HG03558 (cell line): ENCODE measurements around the gene SHROOM3.

Experiments
- ATAC-seq: cut with Tn5 transposase; IDR thresholded peaks from one replicate; pipeline ENCODE4 v1.9.1; 2021; ENCODE audit warnings: moderate number of reproducible peaks; ENCODE audit not compliant: unreplicated experiment; ENCODE audit errors: extremely low read depth

The SHROOM3 gene

DNA sequence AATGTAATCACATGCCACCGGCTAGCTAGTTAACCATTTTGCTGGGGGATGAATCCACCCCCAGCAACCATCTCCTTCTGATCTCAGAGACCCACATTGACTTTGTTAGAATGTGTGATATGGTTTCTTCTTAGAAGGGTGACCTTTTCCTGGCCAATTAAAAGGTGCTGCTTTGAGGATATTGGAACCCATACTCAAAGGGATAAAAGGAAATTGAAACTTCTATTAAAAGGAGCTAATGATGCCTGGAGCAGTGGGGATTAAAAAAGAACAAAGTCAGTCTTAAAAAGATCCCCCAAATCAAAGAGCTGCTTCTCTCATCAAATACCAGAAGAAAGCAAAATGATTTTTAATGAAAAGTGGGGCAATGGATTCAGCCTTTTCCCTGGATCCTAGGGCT lies 214.1 kb downstream of the SHROOM3 start:
- no peak for ATAC-seq

DNA sequence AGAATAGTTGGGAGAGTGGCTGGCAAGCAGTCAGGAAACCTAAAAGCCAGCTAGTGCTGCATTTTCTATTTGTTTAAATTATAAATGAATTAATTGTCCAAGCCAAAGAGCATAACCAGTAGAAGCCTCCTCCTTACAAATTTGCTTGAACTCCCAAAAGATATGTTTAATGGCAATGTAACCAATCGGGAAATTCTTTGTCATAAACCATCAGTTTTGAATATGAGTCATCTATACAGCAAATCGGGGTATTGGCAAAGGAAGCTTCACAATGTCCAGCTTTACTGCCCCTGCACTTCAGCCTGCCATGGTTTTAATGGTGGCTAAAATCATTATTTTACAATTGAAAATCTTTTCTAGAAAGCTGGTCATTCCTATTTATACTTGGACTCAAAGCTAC lies 216.6 kb downstream of the SHROOM3 start:
- ATAC-seq: no peak

DNA sequence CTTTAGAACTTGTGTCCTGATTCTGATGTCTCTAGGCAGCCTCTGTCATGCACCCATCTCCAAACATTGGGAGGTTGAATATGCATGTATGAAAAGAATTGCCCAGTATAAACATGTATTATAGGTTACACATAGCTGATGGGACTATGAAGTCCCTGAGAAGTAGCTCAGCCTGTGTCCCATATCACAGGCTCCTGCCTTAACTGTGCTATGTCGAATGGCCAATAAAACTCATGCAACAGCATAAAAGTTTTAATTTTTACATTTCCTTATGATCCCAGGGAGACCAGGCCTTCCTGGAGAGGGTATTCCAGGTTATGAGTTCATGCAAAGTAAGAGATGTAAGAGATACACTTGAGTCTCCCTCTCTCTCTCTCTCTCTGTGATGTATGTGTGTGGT lies 217.4 kb downstream of the SHROOM3 start:
- ATAC-seq: no peak

DNA sequence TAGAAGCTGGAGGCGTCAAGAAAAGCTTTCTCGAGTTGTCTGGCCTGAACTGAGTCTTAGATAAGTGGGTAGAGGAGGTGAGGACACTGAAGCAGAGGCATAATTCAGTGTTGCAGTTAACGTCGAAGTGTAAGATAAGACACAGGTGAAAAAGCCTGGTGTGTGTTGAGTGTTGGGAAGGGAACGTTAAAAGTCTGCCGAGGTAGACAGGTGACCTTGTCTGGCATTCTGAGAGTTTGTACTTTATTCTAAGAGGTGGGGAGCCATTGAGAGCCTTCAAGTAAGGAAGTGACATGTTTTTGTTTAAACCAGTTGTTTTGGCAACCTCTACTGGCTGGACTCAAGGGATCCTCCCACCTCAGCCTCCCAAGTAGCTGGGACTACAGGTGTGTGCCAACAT lies 219.1 kb downstream of the SHROOM3 start:
- no peak for ATAC-seq

DNA sequence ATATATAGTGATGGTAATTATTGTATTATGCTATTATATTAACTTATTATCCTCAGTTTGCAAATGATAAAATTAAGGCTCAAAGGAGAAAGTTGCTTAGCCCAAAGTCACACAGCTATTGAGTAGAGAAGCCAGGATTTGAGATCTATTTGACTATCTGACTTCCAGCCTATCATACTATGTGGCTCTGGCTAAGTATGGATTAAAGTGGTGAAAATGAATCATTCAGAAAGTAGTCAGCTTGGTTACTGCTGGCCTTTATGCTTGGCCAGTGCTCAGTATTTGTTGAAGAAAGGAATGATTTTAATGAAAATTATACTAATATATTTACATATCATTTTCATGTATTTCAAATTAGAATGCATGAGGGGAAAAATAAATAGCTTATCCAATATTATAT lies 219.8 kb downstream of the SHROOM3 start:
- ATAC-seq: no peak

DNA sequence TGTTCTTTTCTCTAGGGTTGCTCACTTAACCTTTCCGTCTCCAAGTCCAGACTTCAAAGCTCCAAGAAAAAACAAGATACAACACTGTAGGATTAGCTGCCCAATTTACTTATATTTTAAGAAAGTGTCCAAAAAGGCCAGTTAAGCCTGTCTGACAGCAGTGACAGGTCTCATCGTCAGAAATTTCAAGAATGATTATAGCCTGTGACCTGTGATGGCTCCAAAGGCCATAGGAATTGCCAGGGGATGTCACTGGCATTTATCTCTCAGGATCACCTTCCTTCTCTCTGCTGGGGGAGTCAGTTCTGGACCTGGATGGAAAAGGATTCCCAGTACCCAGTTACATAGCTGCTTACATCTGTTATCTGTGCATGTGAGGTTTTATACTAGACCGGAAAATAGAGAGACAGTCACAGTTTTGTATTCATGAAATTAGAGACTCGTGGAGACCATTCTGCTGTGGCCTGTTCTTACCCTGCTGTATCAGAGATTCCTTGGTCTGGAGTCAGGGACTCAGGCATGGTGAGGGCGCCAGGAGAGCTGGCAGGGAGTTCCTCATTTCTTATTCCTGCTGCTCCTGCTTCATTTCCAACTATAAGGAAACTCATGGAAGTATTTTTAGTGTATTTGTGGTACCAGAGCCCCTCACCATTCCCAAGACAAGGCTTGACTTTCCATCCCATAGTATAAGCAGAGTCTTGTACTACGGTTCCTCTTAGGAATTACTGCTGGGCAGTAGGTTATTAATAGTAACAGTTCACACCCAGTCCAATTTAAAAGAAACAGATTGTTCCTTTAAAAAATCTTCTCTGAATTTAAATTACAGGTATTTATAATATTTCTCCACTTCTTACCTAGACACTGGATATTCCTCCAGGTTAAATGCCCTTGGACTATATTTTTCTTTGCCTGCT lies 220.8 kb downstream of the SHROOM3 start:
- ATAC-seq: no peak

DNA sequence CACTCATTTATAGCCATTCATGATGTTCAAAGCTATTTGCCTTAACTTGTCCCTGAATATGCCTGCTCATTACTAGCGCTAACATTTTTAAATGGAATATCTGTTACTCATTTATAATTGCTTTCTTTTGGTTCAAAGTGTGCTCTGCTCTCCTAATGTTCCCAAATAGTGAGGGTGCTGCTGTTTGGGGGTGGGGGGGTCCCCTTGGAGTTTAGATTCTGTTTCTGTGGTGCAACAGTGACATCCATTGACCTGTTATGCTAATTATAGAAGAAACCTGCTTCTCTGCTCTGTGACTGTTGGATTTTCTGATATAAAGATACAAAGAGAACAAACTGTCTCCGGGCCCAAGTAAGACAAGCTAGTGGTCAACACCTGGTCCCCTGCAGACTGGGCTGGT lies 222.4 kb downstream of the SHROOM3 start:
- no peak for ATAC-seq

DNA sequence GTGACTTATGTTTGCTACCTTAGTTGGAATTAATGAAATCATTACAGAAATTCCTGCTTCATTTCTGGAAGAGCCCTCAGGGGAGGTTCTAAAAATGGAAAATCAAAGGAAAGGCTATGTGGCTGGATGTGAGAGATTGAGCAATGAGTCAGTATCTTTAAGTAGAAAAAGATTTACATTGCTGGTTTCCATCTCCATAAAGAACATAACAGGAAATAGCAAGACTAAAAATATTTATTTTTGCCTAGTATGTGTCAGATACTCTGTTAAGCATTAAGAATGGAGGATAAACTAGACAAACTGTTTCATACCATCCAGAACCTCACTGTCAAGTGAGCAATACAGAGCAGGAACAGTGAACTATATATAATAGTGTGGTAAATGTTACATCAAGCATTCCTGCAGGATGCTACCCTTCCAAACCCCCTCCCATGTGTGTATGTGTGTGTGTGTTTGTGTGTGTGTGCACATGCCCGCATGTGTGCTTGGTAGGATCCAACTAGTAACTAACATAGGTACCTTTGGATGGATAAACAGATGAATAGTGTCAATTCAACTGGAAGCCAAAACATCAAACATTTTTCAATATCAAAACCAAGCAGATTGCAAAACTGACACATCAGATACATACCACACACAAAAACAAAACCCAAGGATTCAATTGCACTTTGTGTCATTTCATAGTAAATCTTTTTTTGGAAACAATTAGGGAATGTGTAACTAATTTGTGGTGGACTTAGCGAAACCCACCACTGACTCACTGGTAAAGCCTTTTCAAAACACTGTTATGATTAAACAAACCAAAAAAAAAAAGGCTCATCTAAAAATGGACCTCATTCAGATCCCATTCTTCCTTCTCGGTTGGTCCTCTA lies 223.4 kb downstream of the SHROOM3 start:
- no peak for ATAC-seq

DNA sequence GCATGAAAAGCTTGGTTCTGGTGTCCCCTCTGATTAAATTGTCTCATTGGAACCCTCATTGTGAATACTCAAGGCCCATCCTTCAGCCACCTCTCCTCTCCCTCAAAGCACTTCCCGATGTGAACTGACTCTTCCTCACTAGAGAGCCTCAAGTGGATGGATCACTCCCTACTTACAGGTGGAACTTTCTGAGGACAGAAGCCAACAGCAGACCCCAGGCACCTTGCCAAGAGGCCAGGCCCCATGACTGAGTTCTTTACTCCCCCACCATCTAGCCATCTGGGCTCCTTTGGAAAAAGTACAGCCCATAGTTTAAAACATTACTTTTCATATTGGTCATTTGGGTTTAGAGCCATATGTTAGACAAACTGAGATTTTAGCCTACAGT lies 224.1 kb downstream of the SHROOM3 start:
- no peak for ATAC-seq

DNA sequence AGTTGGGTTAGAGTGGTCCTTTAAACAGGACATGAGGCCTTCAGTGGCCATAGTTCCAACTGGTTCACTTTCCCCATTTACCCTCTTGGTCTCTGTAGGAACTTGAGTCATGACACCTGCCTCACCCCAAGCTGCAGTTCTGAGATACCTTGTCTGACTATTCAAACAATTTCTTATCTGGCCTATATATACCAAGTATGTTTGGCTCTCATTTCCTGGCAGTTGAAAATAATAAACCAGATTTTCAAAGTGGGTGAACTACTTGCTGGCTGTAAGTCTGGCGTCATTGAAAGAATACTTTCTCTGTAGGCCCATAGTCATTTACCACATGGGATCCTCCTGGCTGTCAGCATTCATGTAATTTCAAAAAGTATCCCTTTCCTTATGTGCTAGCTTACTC lies 228.8 kb downstream of the SHROOM3 start:
- no peak for ATAC-seq

DNA sequence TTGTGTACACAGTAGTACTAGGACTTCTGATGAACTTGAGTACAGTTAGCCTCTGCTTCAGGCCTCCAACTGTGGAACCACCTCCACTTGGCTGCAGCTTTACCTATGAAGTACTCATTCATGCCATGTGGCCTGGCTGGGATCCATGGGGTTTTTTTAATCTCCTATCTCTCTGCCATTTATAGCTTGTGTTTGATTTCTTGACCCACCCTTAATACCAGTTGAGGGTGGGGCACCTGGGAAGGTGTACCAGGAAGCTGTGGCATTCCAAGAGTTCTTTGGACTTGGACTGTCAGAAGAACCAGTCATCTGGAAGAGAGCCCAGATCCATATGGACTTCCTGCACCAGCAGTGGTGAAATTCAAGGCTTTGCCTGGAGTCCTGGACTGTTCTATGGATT lies 230.1 kb downstream of the SHROOM3 start:
- no peak for ATAC-seq

DNA sequence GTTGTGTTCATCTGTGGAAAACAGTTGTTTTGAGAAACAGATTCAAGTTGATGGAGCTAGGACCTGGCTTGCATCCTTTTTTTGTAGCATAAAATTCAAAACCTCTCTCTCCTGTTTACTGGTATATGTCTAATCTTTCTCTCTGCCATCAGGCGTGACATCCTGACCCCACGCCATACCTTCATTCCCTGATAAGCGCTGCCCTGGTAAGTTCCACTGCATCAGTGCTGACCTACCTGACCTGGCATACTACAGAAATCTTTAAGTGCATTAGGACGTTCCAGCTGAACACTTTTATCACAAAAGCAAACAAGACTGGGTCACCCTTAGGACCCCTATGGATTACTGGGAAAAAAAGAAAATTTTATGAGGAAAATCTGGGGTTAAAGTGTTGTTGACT lies 230.7 kb downstream of the SHROOM3 start:
- ATAC-seq: no peak

DNA sequence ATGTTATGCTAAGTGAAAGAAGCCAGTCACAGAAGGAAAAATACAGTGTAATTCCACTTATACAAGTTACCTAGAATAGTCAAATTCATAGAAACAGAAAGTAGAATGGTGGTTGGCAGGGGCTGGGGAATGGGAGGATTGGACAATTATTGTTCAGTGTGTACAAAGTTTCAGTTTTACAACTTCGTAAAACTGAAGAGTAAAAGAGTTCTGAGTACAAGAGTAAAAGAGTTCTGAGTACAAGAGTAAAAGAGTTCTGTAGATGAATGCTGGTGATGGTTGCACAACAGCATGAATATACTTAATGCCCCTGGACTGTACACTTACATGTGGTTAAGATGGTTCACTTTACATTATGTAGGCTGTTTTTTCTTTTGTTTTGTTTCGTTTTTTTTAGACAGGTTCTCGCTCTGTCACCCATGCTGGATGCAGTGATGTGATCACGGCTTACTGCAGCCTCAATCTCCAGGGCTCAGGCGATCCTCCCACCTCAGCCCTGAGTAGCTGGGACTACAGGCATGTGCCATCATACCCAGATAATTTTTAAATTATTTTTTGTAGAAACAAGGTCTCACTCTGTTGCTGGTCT lies 232.0 kb downstream of the SHROOM3 start:
- ATAC-seq: no peak

DNA sequence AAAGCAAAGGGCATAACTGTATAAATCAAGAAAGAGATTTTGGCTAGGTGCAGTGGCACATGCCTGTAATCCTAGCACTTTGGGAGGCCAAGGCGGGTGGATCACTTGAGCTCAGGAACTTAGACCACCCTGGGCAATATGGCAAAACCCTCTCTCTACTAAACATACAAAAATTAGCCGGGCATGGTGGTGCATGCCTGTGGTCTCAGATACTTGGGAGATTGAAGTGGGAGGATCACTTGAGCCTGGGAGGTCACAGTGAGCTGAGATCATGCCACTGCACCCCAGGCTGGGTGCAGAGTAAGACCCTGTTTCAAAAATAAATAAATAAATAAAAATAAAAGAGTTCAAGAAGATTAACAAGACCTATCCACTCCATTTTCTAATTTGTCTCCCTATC lies 235.6 kb downstream of the SHROOM3 start:
- ATAC-seq: no peak

DNA sequence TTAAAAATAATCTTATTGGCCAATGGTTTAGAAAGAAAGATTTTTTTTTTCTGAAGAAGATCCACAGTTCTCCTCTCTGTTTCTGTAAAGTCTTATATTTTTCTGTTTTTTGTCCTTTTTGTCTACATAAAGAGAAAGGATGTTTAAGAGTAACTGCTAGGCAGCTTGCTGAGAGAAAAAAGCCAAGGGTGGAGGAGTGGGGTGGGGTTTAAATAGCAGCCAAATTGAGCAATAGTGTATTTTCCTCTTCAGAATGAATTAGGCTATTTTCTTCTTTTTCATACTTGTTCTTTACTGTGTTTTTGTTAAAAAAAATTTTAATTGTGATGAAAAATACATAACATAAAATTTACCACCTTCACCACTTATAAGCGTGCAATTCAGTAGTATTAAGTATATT lies 238.3 kb downstream of the SHROOM3 start:
- no peak for ATAC-seq

DNA sequence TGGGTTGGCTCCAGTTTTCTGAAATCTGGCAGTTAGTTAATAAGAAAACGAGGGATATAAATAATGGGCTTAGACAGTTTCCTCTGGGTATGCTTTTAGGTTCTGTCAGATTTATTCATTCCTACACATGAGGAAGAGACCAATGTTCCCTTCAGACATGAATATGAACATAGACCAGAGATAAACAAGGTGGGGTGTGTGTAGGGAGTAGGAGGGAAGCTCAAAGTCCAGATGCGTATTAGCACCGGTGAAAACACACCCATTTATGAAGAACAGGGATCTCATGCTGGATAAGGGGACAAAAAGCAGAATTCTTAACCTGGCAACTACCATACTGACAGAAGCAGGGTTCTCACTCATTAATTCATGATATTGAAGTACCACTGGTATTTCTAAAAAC lies 240.0 kb downstream of the SHROOM3 start:
- no peak for ATAC-seq

DNA sequence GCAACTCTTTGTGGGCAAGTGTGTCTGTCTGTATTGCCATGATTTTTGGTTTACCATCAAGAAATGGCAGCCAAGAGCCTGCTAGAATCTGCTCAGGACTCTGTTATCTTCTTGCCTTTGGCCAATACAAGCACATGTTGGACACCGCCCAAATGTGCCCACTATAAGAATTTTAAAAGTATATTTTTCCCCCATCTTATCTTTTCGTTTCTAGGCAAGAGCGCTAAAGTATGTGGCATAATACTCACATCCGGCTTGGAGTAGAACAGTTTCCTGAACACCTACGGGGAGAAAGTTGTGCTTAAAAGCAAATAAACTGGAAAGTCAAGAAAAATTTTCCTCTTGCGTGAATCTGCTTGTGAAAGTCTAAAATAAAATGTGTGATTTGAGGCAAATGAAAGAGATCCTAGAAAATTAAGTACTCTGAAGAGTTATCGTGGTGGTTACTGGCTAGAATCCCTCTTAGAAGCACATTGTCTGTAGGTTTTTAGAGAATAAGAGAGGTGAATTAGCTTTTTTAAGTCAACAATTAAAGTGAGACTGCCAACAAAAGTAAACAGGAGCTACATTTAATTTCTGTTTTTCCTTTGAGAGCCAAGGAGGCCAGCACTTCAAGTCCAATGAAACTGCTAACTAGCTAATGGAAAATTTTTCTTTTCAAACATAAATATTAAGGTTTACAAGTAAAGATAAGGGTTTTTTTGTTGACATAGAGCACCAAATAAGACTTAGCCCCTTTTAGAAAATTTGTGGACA lies 242.7 kb downstream of the SHROOM3 start:
- no peak for ATAC-seq

DNA sequence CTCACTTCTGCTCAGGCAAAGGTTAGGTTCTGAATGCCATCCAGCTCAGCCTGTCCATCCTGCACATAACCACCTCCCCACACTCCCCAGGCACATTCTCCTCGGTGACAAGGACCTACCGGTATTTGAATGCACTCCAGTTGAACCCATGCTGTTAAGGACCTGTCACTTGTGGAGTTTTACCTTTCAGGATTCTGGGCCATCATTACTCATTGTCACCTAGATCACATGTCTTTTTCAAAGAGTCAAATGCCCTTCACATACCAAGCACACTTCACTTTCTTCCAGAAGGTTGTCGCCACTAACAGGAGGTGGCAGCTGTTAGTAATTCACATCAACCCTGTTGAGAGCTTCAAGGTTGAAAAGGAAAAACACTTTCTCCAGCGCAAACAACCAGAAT lies 244.7 kb downstream of the SHROOM3 start:
- ATAC-seq: no peak

DNA sequence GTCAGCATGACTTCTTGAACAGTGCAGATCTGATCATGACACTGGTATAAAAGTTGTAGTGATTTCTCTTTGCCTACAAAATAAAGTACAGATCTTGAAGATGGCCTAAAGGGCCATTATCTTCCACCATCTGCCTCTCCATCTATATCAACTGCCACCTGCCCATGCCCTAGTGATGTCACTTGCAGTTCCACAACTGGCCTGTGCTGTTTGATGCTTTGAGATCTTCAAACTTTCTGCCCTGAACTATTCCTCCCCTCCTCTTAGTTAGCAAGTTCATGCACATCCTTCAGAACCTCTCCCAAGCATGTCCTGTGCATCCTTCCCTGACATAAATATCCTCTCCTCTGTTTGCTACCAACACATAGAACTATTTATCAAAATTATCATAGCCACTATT lies 245.9 kb downstream of the SHROOM3 start:
- ATAC-seq: no peak

DNA sequence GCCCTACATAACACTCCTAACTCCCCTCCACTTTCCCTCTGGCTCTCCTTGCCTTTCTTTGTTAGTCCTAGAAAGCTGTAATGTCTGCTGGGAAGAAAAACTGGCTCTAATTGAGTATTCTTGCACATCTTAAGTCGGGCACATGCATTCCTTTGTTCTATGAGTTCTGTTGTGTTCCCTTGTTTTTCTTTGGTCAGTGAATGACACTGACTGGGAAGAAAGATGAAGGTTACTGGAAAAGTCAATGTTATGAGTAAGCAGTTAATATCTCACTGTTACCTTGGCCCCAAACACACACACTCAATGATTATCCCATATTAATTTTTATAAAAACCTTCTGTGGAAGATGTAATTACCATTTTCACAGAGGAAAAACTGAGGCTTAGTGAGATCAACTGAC lies 247.0 kb downstream of the SHROOM3 start:
- ATAC-seq: no peak
